H1 (cell line): ENCODE results near the gene RWDD4. TPM values are rescaled to one million over a fixed set of nuclear protein-coding genes. Genes with fewer than 3 reads are reported as not detected.

Experiments
- CTCF ChIA-PET: fragments of 300-600 bp; sonication (Branson Sonifier 250); formaldehyde crosslinking; loops from one replicate; lab custom pipeline; 2021; ENCODE audit not compliant: partially characterized antibody; lab: Charles Lee
- POLR2A ChIA-PET: fragments of 300-600 bp; sonication (Branson Sonifier 250); formaldehyde crosslinking; loops from one replicate; lab custom pipeline; 2021; ENCODE audit warnings: inconsistent platforms; ENCODE audit not compliant: partially characterized antibody; lab: Charles Lee
- DNase-seq, 2 experiments: peaks; one replicate each; pipeline versions ENCODE4 v3.0.0 to v3.0.0-alpha.2; 2010 to 2022; ENCODE audit warnings: low spot score in 2 of 2, low read depth in 1 of 2, mixed read lengths in 1 of 2
- FAIRE-seq: peaks from 2 replicates; lab custom pipeline; 2011; peaks lifted over from hg19 to GRCh38; lab: Jason Lieb, UNC
- H2AFZ ChIP-seq: 2 replicates; pipeline ENCODE4 v1.8.1; 2012; ENCODE audit warnings: low read length, inconsistent platforms
- H2AK5ac ChIP-seq: 2 replicates; pipeline ENCODE4 v1.6.1; 2013; ENCODE audit warnings: low read depth, low read length
- H2BK120ac ChIP-seq: replicated peaks from 2 replicates; pipeline ENCODE3; 2013; ENCODE audit warnings: low read depth, low read length, inconsistent platforms
- H2BK12ac ChIP-seq: 2 replicates; pipeline ENCODE4 v1.6.1; 2013; ENCODE audit warnings: low read depth, low read length
- H2BK15ac ChIP-seq: 2 replicates; pipeline ENCODE4 v1.6.1; 2013; ENCODE audit warnings: low read length
- H2BK20ac ChIP-seq: 2 replicates; pipeline ENCODE4 v1.6.1; 2013; ENCODE audit warnings: low read length
- H2BK5ac ChIP-seq: 2 replicates; pipeline ENCODE4 v1.6.1; 2013; ENCODE audit warnings: low read depth, low read length
- H3K14ac ChIP-seq: 2 replicates; pipeline ENCODE4 v1.6.1; 2013; ENCODE audit warnings: inconsistent platforms; ENCODE audit not compliant: insufficient read length
- H3K18ac ChIP-seq: 2 replicates; pipeline ENCODE4 v1.6.1; 2013; ENCODE audit warnings: low read length; ENCODE audit errors: extremely low read depth
- H3K23ac ChIP-seq: 2 replicates; pipeline ENCODE4 v1.6.1; 2013; ENCODE audit warnings: inconsistent platforms; ENCODE audit not compliant: insufficient read length
- H3K23me2 ChIP-seq: 2 replicates; pipeline ENCODE4 v1.6.1; 2013; ENCODE audit warnings: low read depth, low read length
- H3K27ac ChIP-seq: 2 replicates; pipeline ENCODE4 v1.6.1; 2011; ENCODE audit warnings: low read depth, low read length, inconsistent platforms
- H3K27me3 ChIP-seq, 4 experiments: replicated peaks in 1 of 4; 1 replicate in 1 of 4; 2 replicates in 3 of 4; pipeline versions ENCODE4 v1.6.1 to v1.8.1; 2011 to 2013; ENCODE audit warnings: low read length in 3 of 4, mild to moderate bottlenecking in 3 of 4, inconsistent platforms in 2 of 4, mixed read lengths in 2 of 4, moderate library complexity in 1 of 4; ENCODE audit not compliant: control insufficient read depth in 3 of 4, insufficient read depth in 3 of 4; ENCODE audit errors: extremely low read depth in 1 of 4
- H3K36me3 ChIP-seq, 4 experiments: 2 replicates each; pipeline versions ENCODE4 v1.6.1 to v1.8.1; 2011 to 2013; ENCODE audit warnings: mild to moderate bottlenecking in 4 of 4, low read length in 3 of 4, moderate library complexity in 2 of 4, control low read depth in 1 of 4, inconsistent platforms in 1 of 4; ENCODE audit not compliant: insufficient read depth in 4 of 4, control insufficient read depth in 2 of 4
- H3K4ac ChIP-seq: replicated peaks from 2 replicates; pipeline ENCODE3; 2013; ENCODE audit warnings: low read length, low read depth, mixed read lengths, inconsistent platforms; ENCODE audit not compliant: insufficient read length
- H3K4me1 ChIP-seq, 4 experiments: replicated peaks in 1 of 4; 1 replicate in 1 of 4; 2 replicates in 3 of 4; pipeline versions ENCODE4 v1.6.1 to v1.8.1; 2011 to 2013; ENCODE audit warnings: low read length in 3 of 4, inconsistent platforms in 2 of 4, mixed read lengths in 1 of 4; ENCODE audit not compliant: insufficient read depth in 4 of 4, control insufficient read depth in 3 of 4
- H3K4me2 ChIP-seq, 2 experiments: 2 replicates each; pipeline versions ENCODE4 v1.6.1 to v1.8.1; 2011 to 2013; ENCODE audit warnings: low read depth in 2 of 2, low read length in 2 of 2, control low read depth in 1 of 2, inconsistent platforms in 1 of 2, mild to moderate bottlenecking in 1 of 2; ENCODE audit not compliant: insufficient read depth in 1 of 2
- H3K4me3 ChIP-seq, 4 experiments: fragments of 200-600, 300-600 bp in 1 of 4; sonication (generic), shearing (Covaris generic), sonication (Bioruptor Twin) in 1 of 4; 2 replicates each; pipeline versions ENCODE4 v1.5.1 to v1.8.1; 2011 to 2016; ENCODE audit warnings: low read length in 4 of 4, low read depth in 3 of 4, control low read depth in 2 of 4, inconsistent platforms in 2 of 4, mild to moderate bottlenecking in 2 of 4, mixed read lengths in 1 of 4, moderate library complexity in 1 of 4; ENCODE audit not compliant: insufficient read depth in 2 of 4; ENCODE audit errors: extremely low read depth in 1 of 4
- H3K56ac ChIP-seq: replicated peaks from 2 replicates; pipeline ENCODE3; 2013; ENCODE audit warnings: low read depth, mild to moderate bottlenecking, mixed read lengths, low read length, inconsistent platforms; ENCODE audit not compliant: insufficient read length
- H3K79me1 ChIP-seq: 2 replicates; pipeline ENCODE4 v1.6.1; 2013; ENCODE audit warnings: low read depth, low read length, control low read depth
- H3K79me2 ChIP-seq, 2 experiments: 2 replicates each; pipeline versions ENCODE4 v1.6.1 to v1.8.1; 2012 to 2013; ENCODE audit warnings: low read length in 2 of 2, mild to moderate bottlenecking in 2 of 2, inconsistent platforms in 1 of 2; ENCODE audit not compliant: insufficient read depth in 2 of 2, control insufficient read depth in 1 of 2
- H3K9ac ChIP-seq, 4 experiments: replicated peaks in 1 of 4; 1 replicate in 1 of 4; 2 replicates in 3 of 4; pipeline versions ENCODE4 v1.6.1 to v1.8.1; 2011 to 2013; ENCODE audit warnings: low read depth in 3 of 4, low read length in 3 of 4, control low read depth in 2 of 4, mild to moderate bottlenecking in 2 of 4, moderate library complexity in 2 of 4, inconsistent platforms in 1 of 4; ENCODE audit errors: extremely low read depth in 1 of 4
- H3K9me3 ChIP-seq, 2 experiments: 2 replicates each; pipeline versions ENCODE4 v1.6.1 to v1.8.1; 2012 to 2013; ENCODE audit warnings: mild to moderate bottlenecking in 2 of 2, moderate library complexity in 2 of 2, control low read depth in 1 of 2, inconsistent platforms in 1 of 2, low read depth in 1 of 2, low read length in 1 of 2, mixed read lengths in 1 of 2; ENCODE audit not compliant: insufficient read depth in 2 of 2
- H4K20me1 ChIP-seq, 2 experiments: replicated peaks in 1 of 2; 2 replicates each; pipeline versions ENCODE3 to v1.8.1; 2011 to 2013; ENCODE audit warnings: inconsistent platforms in 2 of 2, low read length in 2 of 2, mild to moderate bottlenecking in 1 of 2; ENCODE audit not compliant: insufficient read depth in 2 of 2, control insufficient read depth in 1 of 2
- H4K5ac ChIP-seq: 2 replicates; pipeline ENCODE4 v1.6.1; 2013; ENCODE audit warnings: low read length, low read depth, mixed read lengths, inconsistent platforms; ENCODE audit not compliant: insufficient read length
- H4K8ac ChIP-seq: 2 replicates; pipeline ENCODE4 v1.8.0; 2013; ENCODE audit warnings: mild to moderate bottlenecking, moderate library complexity, low read length, inconsistent platforms; ENCODE audit not compliant: insufficient read depth; ENCODE audit errors: extremely low read depth
- H4K91ac ChIP-seq: replicated peaks from 2 replicates; pipeline ENCODE3; 2013; ENCODE audit warnings: low read length, mixed read lengths, inconsistent platforms; ENCODE audit not compliant: insufficient read length
- ATF2 ChIP-seq: IDR thresholded peaks from 2 replicates; pipeline ENCODE4 v1.6.1; 2012; ENCODE audit warnings: low read length, inconsistent platforms
- CEBPB ChIP-seq: IDR thresholded peaks from 2 replicates; pipeline ENCODE4 v1.6.1; 2012; ENCODE audit warnings: low read depth, low read length
- CTBP2 ChIP-seq: IDR thresholded peaks from 2 replicates; pipeline ENCODE4 v1.7.0; 2011; ENCODE audit warnings: borderline replicate concordance, mild to moderate bottlenecking, moderate library complexity, mixed read lengths, low read length; ENCODE audit not compliant: insufficient read depth, insufficient read length
- SIX5 ChIP-seq: IDR thresholded peaks from 2 replicates; pipeline ENCODE4 v1.6.1; 2011; ENCODE audit warnings: mild to moderate bottlenecking, low read depth, low read length
- SRF ChIP-seq: IDR thresholded peaks from 2 replicates; pipeline ENCODE4 v1.6.1; 2011; ENCODE audit warnings: mild to moderate bottlenecking, low read depth, low read length, moderate library complexity
- WGBS, 2 experiments: shearing (Covaris generic) in 1 of 2; methylation state at CpG; one replicate each; pipeline versions ENCODE4 v1.1.6 to v1.1.7; 2013 to 2015; ENCODE audit warnings: low lambda C conversion rate in 2 of 2, mixed read lengths in 2 of 2, inconsistent platforms in 1 of 2, low coverage in 1 of 2, missing lambda C conversion rate in 1 of 2; ENCODE audit not compliant: insufficient replicate concordance in 2 of 2, insufficient coverage in 1 of 2, insufficient read length in 1 of 2; ENCODE audit errors: extremely low coverage in 1 of 2, missing lambda C conversion rate in 1 of 2; 5-methylcytosine and 5-hydroxymethylcytosine counted together
- polyA plus RNA-seq, 7 experiments: library from polyadenylated mRNA; depleted of rRNA in 3 of 7; stranded (reverse) in 5 of 7; unstranded in 2 of 7; fragments of >200 nt in 5 of 7; fragments of 200-250 nt in 2 of 7; gene quantifications; 1 replicate in 5 of 7; 2 replicates in 1 of 7; 4 replicates in 1 of 7; pipeline versions ENCODE4 v1.2.1 to v1.2.3, GENCODE V29; 2011 to 2013; ENCODE audit warnings: missing spikeins in 2 of 7, mixed read lengths in 2 of 7
- total RNA-seq: library from RNA; stranded (reverse); fragmentation: NEBNext Ultra II Directional; extraction: Animal tissue kit (Norgen Biotek cat#: 25700); gene quantifications from 2 replicates; pipeline ENCODE4 v1.2.1, GENCODE V29; 2021

Gene RWDD4
- total and polyA plus RNA-seq, 2 of the 8 experiments (the other 6 are each of a cell fraction or from before 2014, with no cell fraction given) = 5.4 to 18.9 TPM

GRCh38 chr4:183674153-183674552 is 15.2 kb upstream of the RWDD4 start:
- DNase-seq = no peak
- Histone ChIP-seq H2BK20ac (no peak overlapping the region), H2AK5ac (no peak overlapping the region), H2AFZ (no peak overlapping the region), H4K5ac (no peak overlapping the region), H3K27ac (no peak overlapping the region), H4K8ac (no peak overlapping the region), H3K4ac (no peak overlapping the region), H3K23me2 (no peaks in the 10 kb centered on the region), H3K9ac (no peak overlapping the region), H3K14ac (no peak overlapping the region), H3K79me1 (no peaks in the 10 kb centered on the region), H3K18ac (no peak overlapping the region), H4K20me1 (no peaks in the 10 kb centered on the region), H4K91ac (no peak overlapping the region), H3K4me1 (no peaks in the 10 kb centered on the region), H3K56ac (no peak overlapping the region), H3K27me3 (no peaks in the 10 kb centered on the region), H3K79me2 (no peaks in the 10 kb centered on the region), H2BK15ac (no peak overlapping the region), H3K9me3 (no peaks in the 10 kb centered on the region), H2BK5ac (no peak overlapping the region), H3K23ac (no peak overlapping the region), H3K4me3 (no peak overlapping the region), H3K36me3 (peaks cover 0 to 29% (median 9%) of the 10 kb centered on the region in 4 experiments; a peak in 7 of 8 replicates), H3K4me2 (no peak overlapping the region), H2BK120ac (no peak overlapping the region), H2BK12ac (no peak overlapping the region)
- POLR2A ChIA-PET = interaction anchor here (0.6 kb wide), 1 partner anchor 1772 kb away, joined by 3 read pairs; no protein-coding TSS in a partner anchor
- WGBS, 2 experiments = 92% methylated on average over 2 of the region's 3 CpGs; no CpG with 5 or more reads in 1 of the 2 experiments
- CTCF ChIA-PET = interaction anchor here (0.7 kb wide), 2 partner anchors 20 to 231 kb away, joined by 3 read pairs; no protein-coding TSS in a partner anchor
- TF ChIP-seq CEBPB (peak; percentile 45; the same call in 1 of the 2 replicates), ATF2 (no peak), SIX5 (no peak), CTBP2 (no peak), SRF (no peak)
- no peak for FAIRE-seq
